AG04450 (cell line): Measurements from ENCODE around the gene TCEAL9. TPM values are rescaled to one million over a fixed set of nuclear protein-coding genes. Genes with fewer than 3 reads are reported as not detected.

ENCODE experiments used
- CTCF ChIA-PET: fragments of 300-600, 350-600 bp; formaldehyde crosslinking; extraction: SDS; loops from one replicate; lab custom pipeline; 2022; ENCODE audit warnings: antibody characterized with exemption, inconsistent platforms; lab: Charles Lee
- POLR2A ChIA-PET: fragments of 350-600 bp; formaldehyde crosslinking; extraction: SDS; loops from one replicate; lab custom pipeline; 2021; ENCODE audit warnings: antibody characterized with exemption, inconsistent platforms; lab: Yijun Ruan, JAX
- DNase-seq: peaks from one replicate; pipeline ENCODE4 v3.0.0-alpha.2; 2011; ENCODE audit warnings: low read depth, low spot score
- H3K27ac ChIP-seq: one replicate; pipeline ENCODE4 v1.5.1; 2012; ENCODE audit warnings: low read depth, low read length, control low read depth
- H3K27me3 ChIP-seq: one replicate; pipeline ENCODE4 v1.6.0; 2012; ENCODE audit warnings: low read length; ENCODE audit not compliant: control insufficient read depth, insufficient read depth
- H3K4me3 ChIP-seq: 2 replicates; pipeline ENCODE4 v1.5.1; 2011; ENCODE audit warnings: mild to moderate bottlenecking, low read depth, low read length, control low read depth
- H3K9me3 ChIP-seq: 2 replicates; pipeline ENCODE4 v1.5.1; 2012; ENCODE audit warnings: low read length; ENCODE audit not compliant: control insufficient read depth, insufficient read depth
- polyA plus RNA-seq: library from polyadenylated mRNA; depleted of rRNA; stranded (reverse); fragments of >200 nt; gene quantifications from 2 replicates; pipeline ENCODE4 v1.2.3, GENCODE V29; 2011
- TF ChIP-seq, protein P1 (sequence below): IDR thresholded peaks from 2 replicates; pipeline ENCODE4 v1.5.1; 2011; ENCODE audit warnings: low read depth, low read length, control low read depth, inconsistent platforms

The TCEAL9 gene
- polyA plus RNA-seq, 1 experiment = 234 TPM

DNA sequence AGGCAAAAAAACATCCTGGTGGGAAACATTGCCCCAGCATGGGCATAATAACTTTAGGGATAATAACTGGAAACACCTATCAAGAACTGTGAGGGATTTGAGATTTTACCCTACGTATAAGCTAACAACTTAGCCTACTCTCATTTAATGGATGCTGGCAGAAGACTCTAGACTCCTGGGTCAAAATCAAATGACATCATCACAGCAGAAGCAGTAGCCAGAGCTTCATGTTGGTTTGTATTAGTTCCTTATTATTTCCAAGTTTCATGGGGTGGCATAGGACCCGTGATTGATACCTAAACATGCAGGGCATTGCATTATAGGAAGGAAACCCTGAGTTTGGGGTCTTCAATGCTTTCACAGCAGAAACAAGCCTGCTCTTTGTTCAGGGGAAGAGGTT is 4.6 kb downstream of the TCEAL9 start:
- ChIA-PET CTCF (no interaction called here), POLR2A (no interaction called here)
- H3K27me3 ChIP-seq = no peaks in the 10 kb centered on the region
- no peaks in the 10 kb centered on the region for H3K9me3 ChIP-seq
- TF ChIP-seq, protein P1, sequence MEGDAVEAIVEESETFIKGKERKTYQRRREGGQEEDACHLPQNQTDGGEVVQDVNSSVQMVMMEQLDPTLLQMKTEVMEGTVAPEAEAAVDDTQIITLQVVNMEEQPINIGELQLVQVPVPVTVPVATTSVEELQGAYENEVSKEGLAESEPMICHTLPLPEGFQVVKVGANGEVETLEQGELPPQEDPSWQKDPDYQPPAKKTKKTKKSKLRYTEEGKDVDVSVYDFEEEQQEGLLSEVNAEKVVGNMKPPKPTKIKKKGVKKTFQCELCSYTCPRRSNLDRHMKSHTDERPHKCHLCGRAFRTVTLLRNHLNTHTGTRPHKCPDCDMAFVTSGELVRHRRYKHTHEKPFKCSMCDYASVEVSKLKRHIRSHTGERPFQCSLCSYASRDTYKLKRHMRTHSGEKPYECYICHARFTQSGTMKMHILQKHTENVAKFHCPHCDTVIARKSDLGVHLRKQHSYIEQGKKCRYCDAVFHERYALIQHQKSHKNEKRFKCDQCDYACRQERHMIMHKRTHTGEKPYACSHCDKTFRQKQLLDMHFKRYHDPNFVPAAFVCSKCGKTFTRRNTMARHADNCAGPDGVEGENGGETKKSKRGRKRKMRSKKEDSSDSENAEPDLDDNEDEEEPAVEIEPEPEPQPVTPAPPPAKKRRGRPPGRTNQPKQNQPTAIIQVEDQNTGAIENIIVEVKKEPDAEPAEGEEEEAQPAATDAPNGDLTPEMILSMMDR = no peak
- no peak overlapping the region for H3K27ac ChIP-seq
- H3K4me3 ChIP-seq = no peak overlapping the region
- DNase-seq = no peak

DNA sequence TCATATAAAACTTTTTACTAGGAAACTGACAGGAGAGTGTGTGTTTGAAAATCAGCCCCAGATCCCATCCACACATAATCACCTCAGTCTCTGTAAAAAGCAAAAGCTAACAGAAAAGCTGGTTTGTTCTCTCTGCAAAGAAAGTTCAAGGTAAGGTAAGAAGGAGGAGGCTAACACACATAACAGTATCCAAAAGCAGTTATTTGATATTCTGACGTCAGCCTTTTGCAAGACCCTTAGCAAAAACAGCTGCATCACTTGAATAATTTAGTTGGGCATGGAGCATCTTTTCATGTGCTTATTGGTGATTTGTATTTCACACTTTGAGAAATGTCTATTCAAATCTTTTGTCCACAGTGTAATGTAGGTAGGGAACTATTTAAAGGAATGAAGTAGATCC is 5.5 kb downstream of the TCEAL9 start:
- TF ChIP-seq, protein P1 = no peak
- H3K4me3 ChIP-seq = no peak overlapping the region
- H3K27me3 ChIP-seq = no peaks in the 10 kb centered on the region
- H3K27ac ChIP-seq = no peak overlapping the region
- H3K9me3 ChIP-seq = no peaks in the 10 kb centered on the region
- DNase-seq = no peak
- CTCF ChIA-PET = no interaction called here
- POLR2A ChIA-PET = no interaction called here

DNA sequence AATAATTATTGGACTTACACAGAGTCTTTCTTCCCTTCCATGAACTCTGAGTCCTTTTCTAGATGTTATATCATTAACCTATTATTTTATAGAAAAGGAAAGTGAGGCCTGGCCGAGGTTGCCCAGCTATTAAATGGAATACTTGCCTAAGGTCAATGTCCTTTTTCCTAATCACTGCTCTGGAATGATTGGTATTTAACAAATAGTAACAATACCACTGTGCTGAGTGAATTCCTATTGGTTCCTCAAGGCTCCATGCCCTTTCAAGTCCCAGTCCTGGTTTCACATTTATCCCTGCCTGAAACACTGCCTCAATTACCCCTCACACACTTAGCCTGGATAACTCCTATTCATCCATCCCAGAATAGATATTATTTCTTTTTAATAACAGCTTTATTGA is 6.2 kb downstream of the TCEAL9 start:
- Histone ChIP-seq H3K27me3 (no peaks in the 10 kb centered on the region), H3K9me3 (no peaks in the 10 kb centered on the region), H3K27ac (no peak overlapping the region), H3K4me3 (no peak overlapping the region)
- CTCF ChIA-PET = no interaction called here
- POLR2A ChIA-PET = no interaction called here
- TF ChIP-seq, protein P1 = no peak
- DNase-seq = no peak

DNA sequence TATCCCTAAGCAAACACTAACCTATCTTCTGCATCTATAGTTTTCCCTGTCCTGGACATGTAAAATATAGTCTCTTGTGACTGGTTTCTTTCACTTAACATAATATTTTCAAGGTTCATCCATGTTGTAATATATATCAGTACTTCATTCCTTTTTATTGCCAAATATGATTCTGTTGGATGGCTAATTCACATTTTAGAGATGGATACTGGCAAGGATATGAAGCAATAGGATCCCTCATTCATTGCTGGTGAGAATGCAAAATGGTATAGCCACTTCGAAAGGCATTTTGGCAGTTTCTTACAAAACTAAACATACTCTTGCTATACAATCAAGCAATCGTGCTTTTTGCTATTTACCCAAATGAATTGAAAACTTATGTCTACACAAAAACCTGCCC is 6.7 kb downstream of the TCEAL9 start:
- Histone ChIP-seq H3K9me3 (no peaks in the 10 kb centered on the region), H3K27ac (no peak overlapping the region), H3K4me3 (no peak overlapping the region), H3K27me3 (no peaks in the 10 kb centered on the region)
- POLR2A ChIA-PET = no interaction called here
- TF ChIP-seq, protein P1 = no peak
- no peak for DNase-seq
- CTCF ChIA-PET = no interaction called here

DNA sequence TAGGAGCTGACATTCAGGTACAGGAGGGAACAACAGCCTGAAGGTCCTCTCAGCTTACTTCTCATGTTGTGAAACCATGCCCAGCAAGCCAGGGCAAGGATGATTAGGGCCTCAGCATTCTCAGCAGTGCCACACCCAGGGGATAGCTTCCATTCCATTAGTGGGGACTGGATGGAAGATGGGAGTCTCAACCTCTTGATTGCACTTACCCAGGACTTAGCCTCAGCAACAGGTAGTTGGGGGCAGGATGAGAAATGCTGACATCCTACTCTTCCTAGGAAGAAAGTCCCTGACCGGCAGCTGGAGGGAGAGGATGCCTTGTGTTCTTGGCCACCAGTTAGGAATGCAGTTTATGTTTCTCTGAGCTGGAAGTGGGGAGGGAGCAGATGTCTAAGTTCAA is 11.2 kb downstream of the TCEAL9 start:
- Histone ChIP-seq H3K27ac (peak overlapping the region; percentile 31), H3K27me3 (no peaks in the 10 kb centered on the region), H3K9me3 (no peaks in the 10 kb centered on the region), H3K4me3 (no peak overlapping the region)
- no peak for DNase-seq
- TF ChIP-seq, protein P1 = no peak
- ChIA-PET CTCF (interaction anchor here (1.9 kb wide), 1 partner anchor 96 kb away, joined by 8 read pairs; no protein-coding TSS in a partner anchor), POLR2A (interaction anchor here (1.7 kb wide), 2 partner anchors 9 to 11 kb away, joined by 5 to 8 read pairs; partner anchors contain the start of genes BEX3 and TCEAL9)
